ENCODE data around the gene GEMIN2.

- TF ChIP-seq POLR2A (IDR thresholded peaks at IDR 0.05) (no peak), CTCF (IDR thresholded peaks at IDR 0.05) (no peak), POLR2AphosphoS5 (IDR thresholded peaks at IDR 0.05) (no peak)
Measured at GRCh38 chr14:39177168-39177545, 63.0 kb downstream of the GEMIN2 start.

Data from breast epithelium (tissue), 3 donors.